MM.1S (cell line): ENCODE data around the gene SFSWAP.

Experiments
- DNase-seq: peaks from one replicate; pipeline ENCODE4 v3.0.0-alpha.2; 2015
- H2AFZ ChIP-seq: fragments of 300-600 bp; sonication (generic); 2 replicates; pipeline ENCODE4 v1.6.0; 2016; ENCODE audit warnings: antibody characterized with exemption, low read length
- H3F3A ChIP-seq: fragments of 300-600 bp; sonication (generic); 2 replicates; pipeline ENCODE4 v1.6.1; 2016; ENCODE audit warnings: mild to moderate bottlenecking, antibody characterized with exemption, low read length, moderate library complexity, mixed read lengths; ENCODE audit not compliant: insufficient read depth
- H3K27ac ChIP-seq: fragments of 300-600 bp; sonication (generic); 2 replicates; pipeline ENCODE4 v1.5.1; 2016; ENCODE audit warnings: mild to moderate bottlenecking, low read length
- H3K27me3 ChIP-seq: fragments of 300-600 bp; sonication (generic); replicated peaks from 2 replicates; pipeline ENCODE4 v1.6.0; 2016; ENCODE audit warnings: low read length; ENCODE audit not compliant: insufficient read depth
- H3K36me3 ChIP-seq: fragments of 300-600 bp; sonication (generic); replicated peaks from 2 replicates; pipeline ENCODE4 v1.6.1; 2016; ENCODE audit warnings: mild to moderate bottlenecking, low read length, mixed read lengths; ENCODE audit not compliant: insufficient read depth
- H3K4me1 ChIP-seq: fragments of 300-600 bp; sonication (generic); 2 replicates; pipeline ENCODE4 v1.6.1; 2016; ENCODE audit warnings: low read length, mixed read lengths
- H3K4me2 ChIP-seq: fragments of 300-600 bp; sonication (generic); 2 replicates; pipeline ENCODE4 v1.6.0; 2016; ENCODE audit warnings: low read depth, low read length
- H3K4me3 ChIP-seq: fragments of 300-600 bp; sonication (generic); 2 replicates; pipeline ENCODE4 v1.5.1; 2016; ENCODE audit warnings: low read length, mixed read lengths
- H3K79me2 ChIP-seq: fragments of 300-600 bp; sonication (generic); 2 replicates; pipeline ENCODE4 v1.6.1; 2016; ENCODE audit warnings: mixed run types, low read length, mixed read lengths
- H3K9ac ChIP-seq: fragments of 300-600 bp; sonication (generic); 2 replicates; pipeline ENCODE4 v1.6.1; 2016; ENCODE audit warnings: low read length, mixed read lengths
- H3K9me2 ChIP-seq: fragments of 300-600 bp; sonication (generic); replicated peaks from 2 replicates; pipeline ENCODE4 v1.6.1; 2016; ENCODE audit warnings: mild to moderate bottlenecking, low read length, mixed read lengths; ENCODE audit not compliant: insufficient read depth
- H3K9me3 ChIP-seq: fragments of 300-600 bp; sonication (generic); replicated peaks from 2 replicates; pipeline ENCODE4 v1.6.1; 2016; ENCODE audit warnings: mild to moderate bottlenecking, low read length, mixed read lengths; ENCODE audit not compliant: insufficient read depth
- H4K20me1 ChIP-seq: fragments of 300-600 bp; sonication (generic); 2 replicates; pipeline ENCODE4 v1.6.1; 2016; ENCODE audit warnings: mild to moderate bottlenecking, low read length, moderate library complexity, mixed read lengths; ENCODE audit not compliant: insufficient read depth
- CTCF ChIP-seq: fragments of 300-600 bp; sonication (generic); IDR thresholded peaks from 2 replicates; pipeline ENCODE4 v1.5.1; 2016; ENCODE audit warnings: antibody characterized with exemption, low read length, mixed read lengths
- EZH2 ChIP-seq: fragments of 300-600 bp; sonication (generic); optimal IDR thresholded peaks from 2 replicates; pipeline ENCODE3; 2017; ENCODE audit warnings: low read depth, mild to moderate bottlenecking, antibody characterized with exemption, low read length, mixed read lengths
- EZH2phosphoT487 ChIP-seq: fragments of 300-600 bp; sonication (generic); IDR thresholded peaks from 2 replicates; pipeline ENCODE4 v1.6.1; 2018; ENCODE audit warnings: antibody characterized with exemption, low read length

Gene SFSWAP

GRCh38 chr12:131794573-131794972 lies 83.7 kb downstream of the SFSWAP start:
- DNase-seq, result no peak
- no peak for TF ChIP-seq CTCF
- TF ChIP-seq EZH2phosphoT487, result no peak
- no peak for TF ChIP-seq EZH2
- no peaks in the 10 kb centered on the region for H4K20me1 ChIP-seq
- no peak overlapping the region for H3K9ac ChIP-seq
- no peaks in the 10 kb centered on the region for H3K4me1 ChIP-seq
- no peak overlapping the region for H3K27ac ChIP-seq
- H3K4me2 ChIP-seq, result no peak overlapping the region
- no peaks in the 10 kb centered on the region for H3K36me3 ChIP-seq
- H3F3A ChIP-seq, result no peaks in the 10 kb centered on the region
- no peaks in the 10 kb centered on the region for H3K27me3 ChIP-seq
- H3K9me3 ChIP-seq, result no peaks in the 10 kb centered on the region
- no peaks in the 10 kb centered on the region for H3K9me2 ChIP-seq
- H3K4me3 ChIP-seq, result no peak overlapping the region
- H2AFZ ChIP-seq, result no peak overlapping the region
- H3K79me2 ChIP-seq, result no peaks in the 10 kb centered on the region

- TF ChIP-seq CTCF (no peak), EZH2 (no peak), EZH2phosphoT487 (no peak)
- Histone ChIP-seq H3K9me3 (no peaks in the 10 kb centered on the region), H3K4me3 (no peak overlapping the region), H3K79me2 (no peaks in the 10 kb centered on the region), H2AFZ (no peak overlapping the region), H4K20me1 (no peaks in the 10 kb centered on the region), H3K27ac (no peak overlapping the region), H3K4me1 (no peaks in the 10 kb centered on the region), H3K36me3 (no peaks in the 10 kb centered on the region), H3K9me2 (no peaks in the 10 kb centered on the region), H3K27me3 (no peaks in the 10 kb centered on the region), H3F3A (no peaks in the 10 kb centered on the region), H3K9ac (no peak overlapping the region), H3K4me2 (no peak overlapping the region)
- DNase-seq, result no peak
Observed at GRCh38 chr12:131795064-131795463, 84.2 kb downstream of the SFSWAP start.

- Histone ChIP-seq H3F3A (no peaks in the 10 kb centered on the region), H3K36me3 (no peaks in the 10 kb centered on the region), H3K9me3 (no peaks in the 10 kb centered on the region), H3K27me3 (no peaks in the 10 kb centered on the region), H3K4me3 (no peak overlapping the region), H3K79me2 (no peaks in the 10 kb centered on the region), H3K4me2 (no peak overlapping the region), H3K27ac (no peak overlapping the region), H2AFZ (no peak overlapping the region), H3K9ac (no peak overlapping the region), H4K20me1 (no peaks in the 10 kb centered on the region), H3K4me1 (no peaks in the 10 kb centered on the region), H3K9me2 (no peaks in the 10 kb centered on the region)
- no peak for DNase-seq
- no peak for TF ChIP-seq CTCF
- TF ChIP-seq EZH2, result no peak
- no peak for TF ChIP-seq EZH2phosphoT487
Observed at GRCh38 chr12:131795690-131796410, 85.0 kb downstream of the SFSWAP start.
